ENCODE results near the gene NLK.
A peak's percentile ranks its signal among the peaks of the same experiment; 100 is the strongest.
"Not testable (repeated sequence)": the region's sequence is repeated elsewhere in the genome, so short reads cannot be mapped to it uniquely, and the experiment has no call there.

Gene NLK

DNA sequence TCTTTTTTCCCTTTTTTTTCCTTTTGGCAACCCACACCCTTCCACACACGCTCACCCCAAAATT is at the start of gene NLK:
TSS of gene NLK (plus strand) at position 21 of the 64 bp plus-strand sequence. CDS start 197 bp downstream, outside the sequence.
- DNase-seq, result no peak

DNA sequence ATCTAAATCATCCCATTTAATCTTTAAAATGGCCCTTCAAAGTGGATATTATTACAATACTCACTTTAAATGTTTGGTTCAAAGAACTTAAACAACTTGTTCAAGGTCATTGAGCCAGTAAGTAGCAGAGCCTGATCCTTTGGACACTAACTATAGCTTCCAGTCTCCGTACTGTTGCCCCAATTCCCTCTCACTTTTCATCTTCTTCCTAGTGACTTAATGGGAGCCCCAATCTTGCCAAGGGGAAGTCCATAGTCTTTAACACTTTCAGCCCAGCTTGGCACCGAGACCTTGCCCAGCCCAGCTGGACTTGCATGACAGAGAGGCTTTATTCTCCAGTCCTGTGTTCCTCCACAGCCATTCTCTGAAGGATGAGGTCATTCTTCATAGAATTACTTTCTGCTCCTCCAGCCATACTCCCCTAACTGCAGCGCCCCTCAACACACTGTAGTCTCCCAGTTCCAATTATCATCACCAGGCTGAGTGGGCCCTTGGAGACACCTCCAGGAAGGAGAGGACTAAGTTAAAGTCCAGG is 49.2 kb upstream of the NLK start:
- DNase-seq, result no peak

DNA sequence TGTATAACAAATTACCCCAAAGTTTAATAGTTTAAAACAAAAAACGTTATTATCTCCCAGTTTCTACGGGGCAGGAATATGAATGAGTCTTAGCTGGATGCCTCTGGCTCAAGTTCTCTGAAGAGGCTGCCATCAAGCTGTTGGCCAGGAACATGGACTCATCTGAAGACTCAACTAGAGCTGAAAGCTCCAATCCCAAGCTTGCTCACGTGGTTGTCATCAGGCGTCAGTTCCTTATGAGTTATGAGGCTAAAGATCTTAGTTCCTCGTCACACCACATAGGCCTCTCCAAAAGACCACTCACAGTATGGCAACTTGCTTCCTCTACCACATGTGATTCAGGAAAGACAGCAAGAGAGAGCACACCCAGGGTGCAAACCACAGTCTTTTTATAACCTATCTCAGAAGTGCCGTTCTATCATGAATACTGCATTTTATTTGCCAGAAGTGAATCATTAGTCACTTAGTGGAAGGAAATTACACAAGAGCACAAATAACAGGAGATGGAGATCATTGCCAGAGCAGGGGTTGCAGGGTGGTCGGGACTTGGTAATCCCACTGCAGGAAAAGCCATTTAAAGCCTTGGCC is 48.7 kb upstream of the NLK start:
- DNase-seq, result peak; percentile 24

DNA sequence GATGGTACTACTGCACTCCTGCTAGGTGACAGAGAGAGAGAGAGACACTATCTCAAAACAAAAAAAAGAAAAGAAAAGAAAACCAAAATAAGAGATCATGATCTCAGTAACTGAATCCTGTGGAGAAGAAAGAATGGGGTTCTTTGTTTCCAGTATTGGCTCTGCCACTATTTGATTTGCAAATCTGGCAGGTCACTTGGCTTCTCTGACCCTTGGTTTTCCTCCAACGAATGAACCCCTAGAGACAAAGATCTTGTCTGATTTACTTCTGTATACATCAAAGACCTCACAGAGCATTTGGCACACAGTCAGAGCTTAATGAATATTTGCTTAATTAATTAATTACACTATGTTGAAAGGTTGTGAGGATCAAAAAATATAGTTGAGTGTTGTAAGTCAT is 47.9 kb upstream of the NLK start:
- DNase-seq, result no peak

DNA sequence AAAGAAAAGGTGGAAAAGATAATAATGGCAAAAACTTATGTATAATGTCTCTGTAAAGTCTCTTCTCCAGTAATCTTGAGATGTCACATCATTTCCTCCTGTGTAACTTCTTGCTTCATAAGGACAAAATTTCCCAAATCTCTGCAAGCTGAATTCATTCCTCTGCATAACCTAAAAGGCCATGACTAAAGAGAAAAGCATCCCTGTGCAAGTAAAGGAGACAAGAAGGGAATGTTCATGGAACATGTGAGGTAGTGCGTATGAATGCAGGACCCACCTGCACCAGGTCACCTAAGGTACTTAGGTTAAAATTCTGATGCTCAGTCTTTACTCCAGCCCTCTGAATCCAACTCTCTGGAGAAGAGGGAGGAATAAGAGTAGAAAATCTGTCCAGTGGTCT is 46.9 kb upstream of the NLK start:
- DNase-seq, result no peak

DNA sequence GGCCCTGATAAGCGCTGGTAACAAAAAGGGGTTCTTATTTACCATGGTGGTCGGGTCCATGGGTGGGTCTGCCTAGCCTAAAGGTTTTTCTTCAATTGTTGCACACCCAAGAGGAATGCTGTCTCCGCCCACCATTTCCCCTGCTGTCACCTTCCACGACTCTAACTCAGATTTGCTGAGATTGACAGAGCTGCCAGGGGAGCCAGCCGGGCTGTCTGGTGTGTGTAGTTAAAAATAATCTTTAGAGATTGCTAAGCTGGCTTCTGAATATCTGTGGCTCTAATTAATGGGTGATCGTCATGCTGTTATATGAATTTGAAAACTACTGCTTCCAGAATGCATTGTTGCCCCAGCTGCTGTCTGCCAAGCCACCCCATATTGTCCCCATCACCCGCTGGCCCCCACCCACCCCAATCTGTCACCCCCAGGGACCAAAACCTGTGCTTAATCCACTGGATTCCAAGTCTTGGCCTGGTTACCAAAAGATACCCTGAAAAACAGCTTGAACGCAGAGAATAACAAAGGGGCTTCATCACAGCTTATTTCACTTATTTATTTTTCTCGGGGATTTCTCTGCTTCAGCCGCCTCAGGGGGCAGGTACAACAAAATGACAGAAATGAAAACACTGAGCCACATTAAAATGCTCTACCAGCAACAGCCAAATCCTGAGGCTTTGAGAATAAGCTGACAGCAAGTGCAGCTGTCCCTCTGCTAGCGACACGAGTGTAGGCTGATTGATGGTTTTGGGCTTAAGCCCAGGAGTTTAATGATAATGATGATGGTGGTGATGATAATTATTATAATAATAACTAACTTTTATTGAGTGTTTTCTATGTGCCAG is 46.1 kb upstream of the NLK start:
- DNase-seq, result no peak

DNA sequence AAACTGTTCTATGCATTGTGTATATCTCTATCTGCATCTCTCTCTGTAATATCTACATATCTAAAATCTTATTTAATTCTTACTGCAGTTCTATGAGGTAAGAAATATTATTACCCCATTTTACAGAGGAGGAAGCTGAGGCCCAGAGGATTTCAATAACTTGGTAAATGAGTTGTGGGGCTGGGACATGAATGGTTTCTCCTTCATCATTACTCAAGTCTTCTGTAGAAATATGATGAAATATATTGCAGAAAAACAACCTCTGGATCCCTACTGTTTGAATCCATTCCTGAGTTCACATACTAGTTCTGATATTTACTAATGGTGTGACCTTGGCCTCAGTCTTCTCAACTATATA is 45.5 kb upstream of the NLK start:
- DNase-seq, result no peak

DNA sequence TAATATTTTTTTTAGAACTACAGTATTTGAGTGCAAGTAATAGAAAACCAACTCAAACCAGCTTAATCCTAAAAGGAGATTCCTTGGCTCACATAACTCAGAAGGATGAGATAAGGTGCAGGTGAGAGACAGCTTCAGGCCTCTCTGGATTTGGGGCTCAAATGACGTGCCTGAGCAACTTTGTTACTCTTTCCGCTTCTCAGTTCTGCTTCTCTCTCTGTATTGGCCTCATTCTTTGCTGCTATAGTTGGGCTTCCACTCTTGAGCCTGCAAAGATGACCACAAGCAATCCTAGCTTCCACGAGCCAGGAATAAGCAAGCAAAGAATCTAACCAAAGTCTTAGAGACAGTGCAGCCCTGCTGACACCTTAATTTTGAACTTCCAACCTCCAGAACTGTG is 45.0 kb upstream of the NLK start:
- DNase-seq, result no peak

DNA sequence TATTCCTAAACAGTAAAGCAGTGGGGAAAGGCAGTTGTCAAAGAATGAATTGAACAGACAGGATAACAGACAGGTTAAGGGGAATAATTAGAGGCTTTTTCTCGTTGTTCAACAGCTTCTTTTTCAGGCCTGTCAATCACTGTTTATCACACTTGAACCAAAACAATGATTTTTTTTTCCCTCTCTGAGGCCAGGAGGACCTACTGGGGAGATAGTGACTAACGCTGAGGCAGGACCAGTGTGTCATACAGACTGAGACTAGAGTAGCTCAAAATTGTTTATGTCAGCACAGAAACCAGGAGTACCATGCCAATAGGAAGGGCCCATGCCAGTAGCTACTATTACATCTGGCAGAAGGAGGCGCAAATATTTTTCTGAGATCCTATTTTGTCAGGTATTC is 41.3 kb upstream of the NLK start:
- no peak for DNase-seq

DNA sequence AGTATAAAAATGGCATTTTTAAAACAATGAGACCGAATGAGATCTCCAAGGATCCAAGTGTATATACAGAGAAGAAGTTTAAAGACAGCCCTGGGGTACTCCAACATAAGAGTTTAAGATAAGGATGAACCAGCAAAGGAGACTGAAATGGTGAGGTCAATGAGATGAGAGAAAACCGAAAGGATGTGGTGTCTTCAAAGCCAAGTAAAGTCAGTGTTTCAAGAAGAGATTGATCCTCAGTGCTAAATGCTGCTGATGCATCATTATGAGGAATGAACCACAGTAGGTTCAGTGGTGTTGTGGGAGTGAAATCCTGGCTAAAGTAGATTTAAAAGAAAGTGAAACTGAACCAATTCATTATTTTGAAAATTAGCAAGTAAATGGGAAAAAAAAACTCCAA is 38.1 kb upstream of the NLK start:
- no peak for DNase-seq

DNA sequence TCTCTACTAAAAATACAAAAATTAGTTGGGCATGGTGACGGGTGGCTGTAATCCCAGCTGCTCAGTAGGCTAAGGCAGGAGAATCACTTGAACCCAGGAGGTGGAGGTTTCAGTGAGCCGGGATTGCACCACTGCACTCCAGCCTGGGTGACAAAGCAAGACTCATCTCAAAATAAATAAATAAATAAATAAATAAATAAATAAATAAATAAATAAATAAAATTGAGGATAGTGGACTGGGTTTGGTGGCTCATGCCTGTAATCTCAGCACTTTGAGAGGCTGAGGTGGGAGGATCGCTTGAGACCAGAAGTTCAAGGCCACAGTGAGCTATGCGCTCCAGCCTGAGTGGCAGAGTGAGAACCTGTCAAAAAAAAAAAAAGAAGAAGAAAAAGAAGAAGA is 34.6 kb upstream of the NLK start:
- not testable (repeated sequence) for DNase-seq

DNA sequence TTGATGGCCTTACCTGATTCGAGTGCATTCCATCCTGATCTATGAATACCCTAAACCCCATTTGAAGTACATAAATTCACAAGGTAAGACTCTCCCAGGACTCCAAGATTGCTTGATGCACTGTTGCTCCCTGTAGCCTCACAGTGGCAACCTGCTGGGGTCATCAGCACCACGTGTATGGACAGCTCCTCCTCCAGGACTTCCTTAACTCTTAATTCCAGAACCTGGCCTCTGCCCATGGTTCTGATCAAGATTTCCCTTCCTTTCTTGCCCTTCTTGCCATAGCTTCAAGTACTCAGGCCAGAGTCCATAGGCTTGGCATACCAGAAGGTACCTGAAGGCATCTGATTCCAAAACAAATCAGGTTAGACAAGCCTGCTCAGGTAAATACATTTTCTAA is 34.0 kb upstream of the NLK start:
- DNase-seq, result peak; percentile 83

DNA sequence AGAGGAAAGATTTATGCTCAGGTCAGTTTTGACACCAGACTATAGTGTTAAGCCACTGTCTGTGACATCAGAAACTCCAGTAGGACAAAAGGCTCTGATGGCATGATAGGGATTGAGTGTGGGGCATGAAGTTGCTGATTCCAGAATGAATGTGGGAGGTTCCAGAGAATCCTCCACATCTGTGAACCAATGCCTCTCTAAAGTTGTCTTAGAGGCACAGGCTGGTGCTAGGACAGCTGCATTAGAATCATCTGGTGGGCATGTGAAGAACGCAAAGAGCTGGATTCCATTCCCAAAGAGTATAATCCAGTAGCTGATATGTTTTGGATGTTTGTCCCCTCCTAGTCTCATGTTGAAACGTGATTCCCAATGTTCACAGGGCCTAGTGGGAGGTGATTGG is 32.1 kb upstream of the NLK start:
- no peak for DNase-seq

DNA sequence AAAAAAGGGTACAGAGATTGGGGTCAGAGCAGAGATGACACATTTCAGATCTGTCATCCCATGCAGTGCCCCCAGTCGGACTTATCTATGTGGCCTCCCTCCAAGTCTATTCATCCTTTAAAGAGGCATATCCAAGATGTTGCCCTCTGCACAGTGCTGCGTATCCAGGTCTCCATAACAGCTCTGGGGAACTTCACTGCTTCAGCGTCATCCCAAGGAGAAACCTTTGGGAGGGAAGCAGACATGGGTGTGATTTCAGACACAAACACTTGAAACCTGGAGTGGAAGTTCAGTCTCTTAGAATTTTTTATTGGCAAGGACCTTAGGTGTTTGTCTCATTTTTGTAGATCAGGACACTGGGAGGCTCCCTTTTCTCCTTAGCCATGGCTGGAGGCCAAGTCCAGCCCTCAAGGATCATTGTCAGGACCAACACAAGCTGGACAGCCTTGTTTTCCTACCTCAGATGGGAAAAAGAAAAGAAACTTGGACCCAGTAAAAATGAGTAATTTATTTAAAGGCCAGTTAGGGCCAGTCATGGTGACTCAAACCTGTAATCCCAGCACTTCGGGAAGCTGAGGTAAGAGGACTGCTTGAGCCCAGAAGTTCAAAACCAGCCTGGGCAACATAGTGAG is 23.9 kb upstream of the NLK start:
- DNase-seq, result no peak

DNA sequence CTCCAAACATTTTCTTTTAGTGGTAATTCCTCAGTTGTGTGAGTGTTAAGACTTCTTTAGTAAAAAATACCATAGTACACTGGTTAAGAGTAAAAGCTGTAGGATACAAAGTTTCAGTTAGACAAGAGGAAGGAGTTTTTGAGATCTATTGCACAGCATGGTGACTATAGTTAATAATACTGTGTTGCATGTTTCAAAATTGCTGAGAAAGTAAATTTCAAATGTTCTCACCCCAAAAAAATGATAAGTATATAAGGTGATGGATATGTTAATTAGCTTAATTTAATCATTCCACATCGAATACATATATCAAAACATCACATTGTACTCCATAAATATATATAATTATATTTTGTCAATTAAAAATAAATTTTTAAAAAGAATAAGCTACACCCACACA is 22.0 kb upstream of the NLK start:
- no peak for DNase-seq

DNA sequence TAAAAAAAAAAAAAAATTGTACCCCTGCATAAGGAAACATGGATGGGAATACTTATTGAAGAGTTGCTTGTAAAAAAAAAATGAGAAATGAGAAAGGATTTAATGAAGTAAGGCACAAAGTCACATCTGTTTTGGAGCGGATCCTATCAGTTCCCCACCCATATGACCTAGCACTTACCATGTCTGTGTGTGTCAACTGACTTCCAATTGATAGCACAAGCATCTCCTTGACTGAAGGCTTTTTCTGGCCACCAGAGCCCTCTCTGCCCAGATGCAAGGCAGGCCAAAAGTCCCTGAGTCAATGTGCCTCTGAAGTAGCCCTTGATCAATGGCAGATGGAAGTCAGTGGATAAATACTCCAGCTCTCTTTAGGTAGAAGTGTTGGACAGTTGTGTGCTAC is 13.4 kb upstream of the NLK start:
- DNase-seq, result peak; percentile 75

DNA sequence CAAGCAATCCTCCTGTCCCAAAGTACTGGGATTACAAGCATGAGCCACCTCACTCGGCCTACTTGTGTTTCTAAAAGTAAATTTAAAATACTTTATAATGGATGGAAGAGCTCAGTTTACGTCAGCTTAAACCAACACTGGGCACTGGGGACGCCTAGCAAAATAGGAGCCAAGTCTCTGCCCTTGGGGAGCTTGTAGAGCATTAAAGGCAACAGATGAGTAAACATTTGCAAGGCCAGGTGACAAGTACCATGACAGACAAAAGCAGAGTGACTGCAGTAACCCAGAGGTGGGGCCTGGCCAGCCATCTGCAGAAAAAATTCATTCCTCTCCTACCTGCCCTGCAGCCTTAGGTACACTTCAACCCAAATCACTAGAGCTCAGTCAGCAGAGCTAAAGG is 12.1 kb upstream of the NLK start:
- DNase-seq, result no peak

DNA sequence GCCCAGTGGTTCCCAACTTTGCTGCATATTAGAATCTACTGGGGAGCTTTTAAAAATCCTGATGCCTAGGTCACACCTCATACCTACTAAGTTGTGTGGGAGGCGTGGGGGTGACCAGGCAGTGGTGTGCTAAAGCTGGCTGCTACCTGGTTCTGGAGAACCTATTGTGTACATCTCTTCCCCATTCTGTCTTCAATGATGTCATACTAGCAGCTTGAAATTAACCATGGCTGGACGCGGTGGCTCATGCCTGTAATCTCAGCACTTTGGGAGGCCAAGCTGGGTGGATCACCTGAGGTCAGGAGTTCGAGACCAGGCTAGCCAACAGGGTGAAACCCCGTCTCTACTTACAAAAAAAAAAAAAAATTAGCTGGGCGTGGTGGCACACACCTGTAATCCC is 11.3 kb upstream of the NLK start:
- no peak for DNase-seq

DNA sequence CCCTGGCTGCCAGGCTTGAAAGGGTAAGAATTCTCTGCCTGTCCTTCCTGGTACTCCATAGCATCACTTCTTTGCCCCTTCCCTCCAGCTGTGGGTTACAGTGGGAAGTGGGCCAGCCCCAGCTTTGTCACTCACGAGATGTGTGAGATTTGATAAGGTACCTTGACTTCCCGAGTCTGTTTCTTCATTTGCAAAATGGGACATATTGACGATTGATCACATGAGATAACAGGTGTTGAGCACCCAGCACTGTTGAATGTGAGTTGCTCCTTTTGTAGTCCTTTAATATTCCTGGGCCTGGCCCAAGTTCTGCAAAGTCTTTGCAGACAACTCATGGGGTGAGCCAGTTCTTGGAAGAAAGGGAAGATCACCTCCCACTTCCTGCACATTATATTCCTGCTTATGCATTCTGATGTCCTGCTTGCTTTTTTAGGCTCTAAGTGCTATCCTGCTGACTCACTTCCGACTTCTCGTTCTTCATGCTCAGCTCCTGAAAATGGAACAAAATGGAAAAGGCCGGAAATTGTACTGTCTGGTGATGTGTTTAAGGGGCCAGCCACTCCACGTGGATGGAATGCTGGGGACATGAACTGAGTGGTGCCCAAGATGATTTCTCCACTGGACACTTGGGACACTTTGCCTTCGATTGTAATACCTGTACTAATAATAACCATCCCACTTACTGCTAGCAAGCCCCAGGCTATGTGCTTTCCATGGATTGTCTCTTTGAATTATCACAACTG is 8.3 kb upstream of the NLK start:
- DNase-seq, result peak; percentile 49

DNA sequence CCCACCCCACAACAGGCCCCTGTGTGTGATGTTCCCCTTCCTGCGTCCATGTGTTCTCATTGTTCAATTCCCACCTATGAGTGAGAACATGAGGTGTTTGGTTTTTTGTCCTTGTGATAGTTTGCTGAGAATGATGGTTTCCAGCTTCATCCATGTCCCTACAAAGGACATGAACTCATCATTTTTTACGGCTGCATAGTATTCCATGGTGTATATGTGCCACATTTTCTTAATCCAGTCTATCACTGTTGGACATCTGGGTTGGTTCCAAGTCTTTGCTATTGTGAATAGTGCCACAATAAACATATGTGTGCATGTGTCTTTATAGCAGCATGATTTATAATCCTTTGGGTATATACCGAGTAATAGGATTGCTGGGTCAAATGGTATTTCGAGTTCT is 7.0 kb upstream of the NLK start:
- DNase-seq, result not testable (repeated sequence)

DNA sequence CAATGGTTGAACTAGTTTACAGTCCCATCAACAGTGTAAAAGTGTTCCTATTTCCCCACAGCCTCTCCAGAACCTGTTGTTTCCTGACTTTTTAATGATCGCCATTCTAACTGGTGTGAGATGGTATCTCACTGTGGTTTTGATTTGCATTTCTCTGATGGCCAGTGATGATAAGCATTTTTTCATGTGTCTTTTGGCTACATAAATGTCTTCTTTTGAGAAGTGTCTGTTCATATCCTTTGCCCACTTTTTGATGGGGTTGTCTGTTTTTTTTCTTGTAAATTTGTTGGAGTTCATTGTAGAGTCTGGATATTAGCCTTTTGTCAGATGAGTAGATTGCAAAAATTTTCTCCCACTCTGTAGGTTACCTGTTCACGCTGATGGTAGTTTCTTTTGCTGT is 6.6 kb upstream of the NLK start:
- not testable (repeated sequence) for DNase-seq

DNA sequence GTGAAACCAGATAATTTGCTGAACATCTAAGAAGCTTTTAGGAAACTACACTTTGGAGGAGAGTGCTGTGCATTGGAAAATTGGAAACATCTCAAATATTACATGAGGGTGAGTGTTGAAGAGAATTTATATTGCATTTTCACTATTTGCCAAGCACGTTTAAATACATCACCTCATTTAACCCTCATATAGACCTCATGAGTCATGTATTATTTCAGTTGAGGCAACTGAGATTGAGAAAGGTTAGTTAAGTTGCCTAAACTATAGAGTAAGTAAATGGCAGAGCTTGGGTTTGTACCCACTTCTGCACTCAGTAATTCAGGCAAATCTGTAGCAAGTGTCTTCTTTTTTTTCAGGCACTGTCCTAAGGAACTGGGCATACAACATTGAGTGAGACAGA is 3.7 kb upstream of the NLK start:
- DNase-seq, result no peak

DNA sequence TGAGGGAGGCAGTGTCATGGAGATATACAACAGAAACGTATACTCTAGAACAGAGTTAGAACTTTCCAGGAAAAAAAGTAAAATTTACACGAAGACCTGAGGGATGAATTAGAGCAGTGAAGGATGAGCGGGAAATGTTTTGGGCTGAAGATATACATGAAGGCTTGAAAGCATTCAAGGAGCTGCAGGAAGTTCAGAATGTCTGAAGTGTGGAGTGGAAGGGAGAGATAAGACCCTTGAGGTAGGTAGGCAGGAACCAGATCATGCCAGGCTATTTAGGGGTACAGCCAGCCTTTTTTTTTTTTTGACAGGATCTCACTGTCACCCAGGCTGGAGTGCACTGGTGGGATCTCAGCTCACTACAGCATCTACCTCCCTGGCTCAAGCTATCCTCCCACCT is 3.2 kb upstream of the NLK start:
- DNase-seq, result peak; percentile 88

DNA sequence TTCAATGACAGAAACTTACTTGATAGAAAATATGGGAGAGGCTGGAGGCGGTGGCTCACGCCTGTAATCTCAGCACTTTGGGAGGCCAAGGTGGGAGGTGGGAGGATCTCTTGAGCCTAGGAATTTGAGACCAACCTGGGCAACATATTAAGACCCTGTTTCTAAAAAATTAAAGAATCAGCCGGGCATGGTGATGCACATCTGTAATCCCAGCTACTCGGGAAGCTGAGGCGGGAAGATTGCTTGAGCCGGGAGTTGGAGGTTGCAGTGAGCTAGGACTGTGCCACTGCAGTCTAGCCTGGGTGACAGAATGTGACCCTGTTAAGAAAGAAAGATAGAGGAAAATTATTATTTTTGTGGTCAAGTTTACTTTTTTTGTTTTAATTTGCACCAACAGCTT is 2.1 kb upstream of the NLK start:
- DNase-seq, result no peak

Measured in hematopoietic multipotent progenitor cell treated with erythropoietin and hydrocortisone succinate and interleukin-3 and kit ligand, for 4 days (in vitro differentiated cells).